ENCODE data around the gene NRBP1.
"Not testable (repeated sequence)": the region's sequence is repeated elsewhere in the genome, so short reads cannot be mapped to it uniquely, and the experiment has no call there.

The NRBP1 gene

DNA sequence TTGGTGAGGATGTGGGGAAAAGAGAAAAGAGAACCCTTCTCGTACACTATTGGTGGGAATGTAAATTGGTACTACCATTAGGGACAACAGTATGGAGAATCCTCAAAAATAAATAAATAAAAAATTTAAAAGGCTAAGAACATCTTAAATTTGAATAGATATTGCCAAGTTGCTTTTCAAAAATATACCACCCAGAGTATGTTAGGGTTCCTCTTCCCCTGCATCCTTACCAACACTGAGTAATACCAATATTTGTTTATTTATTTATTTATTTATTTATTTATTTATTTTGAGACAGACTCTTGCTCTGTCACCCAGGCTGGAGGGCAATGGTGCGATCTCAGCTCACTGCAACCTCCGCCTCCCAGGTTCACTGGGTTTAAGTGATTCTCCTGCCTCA is 5.5 kb upstream of the NRBP1 start:
- Histone ChIP-seq H2AK5ac (ENCODE audit: low read length, severe bottlenecking) (no peak overlapping the region), H3K18ac (ENCODE audit: low read depth in 1 of 2, low read length in 2 of 2) (no peak overlapping the region), H3K79me1 (replicated peaks; ENCODE audit: low read length, poor library complexity, severe bottlenecking) (no peaks in the 10 kb centered on the region), H3K4me2 (ENCODE audit: low read length, poor library complexity, severe bottlenecking) (no peak overlapping the region), H3K9ac (ENCODE audit: low read length) (no peak overlapping the region), H4K91ac (ENCODE audit: low read length) (no peak overlapping the region), H3K14ac (ENCODE audit: low read length in 2 of 2) (no peak overlapping the region), H3K4ac (ENCODE audit: low read depth in 1 of 2, low read length in 2 of 2) (no peak overlapping the region), H3K36me3 (ENCODE audit: control insufficient read depth in 1 of 2, insufficient read depth in 2 of 2, low read depth in 1 of 2, low read length in 2 of 2) (no peaks in the 10 kb centered on the region), H2BK12ac (ENCODE audit: low read length in 2 of 2) (no peak overlapping the region), H2BK15ac (ENCODE audit: low read depth, poor library complexity, severe bottlenecking) (no peak overlapping the region), H3K27ac (ENCODE audit: low read length, poor library complexity, severe bottlenecking) (no peak overlapping the region), H3K9me3 (ENCODE audit: control insufficient read depth, low read length) (no peaks in the 10 kb centered on the region), H4K8ac (ENCODE audit: low read length) (no peak overlapping the region), H3K4me3 (ENCODE audit: insufficient read depth in 1 of 2, low read depth in 1 of 2, low read length in 2 of 2) (no peak overlapping the region), H3K23ac (ENCODE audit: low read length in 2 of 2) (no peak overlapping the region), H2AFZ (ENCODE audit: low read depth, low read length) (no peak overlapping the region), H2BK120ac (ENCODE audit: low read depth, low read length) (no peak overlapping the region), H3K4me1 (ENCODE audit: control insufficient read depth, insufficient read depth, low read depth, low read length) (peaks cover 3% of the 10 kb centered on the region), H2BK5ac (ENCODE audit: low read depth, low read length, poor library complexity, severe bottlenecking) (no peak overlapping the region), H3K27me3 (ENCODE audit: control insufficient read depth in 1 of 2, insufficient read depth in 1 of 2, low read length in 2 of 2) (no peaks in the 10 kb centered on the region)
- 100% methylated on average over 2 of the region's 3 CpGs for WGBS
- no peak for DNase-seq

DNA sequence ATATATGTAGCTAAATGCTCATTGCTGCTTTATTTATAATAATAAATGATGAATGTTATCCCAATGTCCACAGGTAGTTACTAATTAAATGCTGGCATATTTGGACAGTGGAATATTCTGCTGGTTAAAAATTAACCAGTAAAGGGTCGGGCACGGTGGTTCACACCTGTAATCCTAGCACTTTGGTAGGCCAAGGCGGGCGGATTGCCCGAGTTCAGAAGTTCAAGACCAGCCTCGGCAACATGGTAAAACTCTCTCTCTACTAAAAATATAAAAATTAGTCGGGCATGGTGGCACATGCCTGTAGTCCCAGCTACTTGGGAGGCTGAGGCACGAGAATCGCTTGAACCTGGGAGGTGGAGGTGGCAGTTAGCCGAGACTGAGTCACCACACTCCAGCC is 3.4 kb upstream of the NRBP1 start:
- not testable (repeated sequence) for H3K27ac ChIP-seq (ENCODE audit: low read length, poor library complexity, severe bottlenecking); H4K91ac ChIP-seq (ENCODE audit: low read length); H2AFZ ChIP-seq (ENCODE audit: low read depth, low read length); H3K79me1 ChIP-seq (replicated peaks; ENCODE audit: low read length, poor library complexity, severe bottlenecking); H3K9ac ChIP-seq (ENCODE audit: low read length); H3K14ac ChIP-seq (ENCODE audit: low read length in 2 of 2); H3K27me3 ChIP-seq (ENCODE audit: control insufficient read depth in 1 of 2, insufficient read depth in 1 of 2, low read length in 2 of 2); H3K36me3 ChIP-seq (ENCODE audit: control insufficient read depth in 1 of 2, insufficient read depth in 2 of 2, low read depth in 1 of 2, low read length in 2 of 2); H3K18ac ChIP-seq (ENCODE audit: low read depth in 1 of 2, low read length in 2 of 2); H2BK12ac ChIP-seq (ENCODE audit: low read length in 2 of 2); H3K4me1 ChIP-seq (ENCODE audit: control insufficient read depth, insufficient read depth, low read depth, low read length); H3K23ac ChIP-seq (ENCODE audit: low read length in 2 of 2); H2BK120ac ChIP-seq (ENCODE audit: low read depth, low read length); H2BK5ac ChIP-seq (ENCODE audit: low read depth, low read length, poor library complexity, severe bottlenecking); H3K4me2 ChIP-seq (ENCODE audit: low read length, poor library complexity, severe bottlenecking); H3K9me3 ChIP-seq (ENCODE audit: control insufficient read depth, low read length); H3K4ac ChIP-seq (ENCODE audit: low read depth in 1 of 2, low read length in 2 of 2); H3K4me3 ChIP-seq (ENCODE audit: insufficient read depth in 1 of 2, low read depth in 1 of 2, low read length in 2 of 2); DNase-seq; H4K8ac ChIP-seq (ENCODE audit: low read length); H2BK15ac ChIP-seq (ENCODE audit: low read depth, poor library complexity, severe bottlenecking); H2AK5ac ChIP-seq (ENCODE audit: low read length, severe bottlenecking)
- 96% methylated on average over 10 of the region's 10 CpGs for WGBS

DNA sequence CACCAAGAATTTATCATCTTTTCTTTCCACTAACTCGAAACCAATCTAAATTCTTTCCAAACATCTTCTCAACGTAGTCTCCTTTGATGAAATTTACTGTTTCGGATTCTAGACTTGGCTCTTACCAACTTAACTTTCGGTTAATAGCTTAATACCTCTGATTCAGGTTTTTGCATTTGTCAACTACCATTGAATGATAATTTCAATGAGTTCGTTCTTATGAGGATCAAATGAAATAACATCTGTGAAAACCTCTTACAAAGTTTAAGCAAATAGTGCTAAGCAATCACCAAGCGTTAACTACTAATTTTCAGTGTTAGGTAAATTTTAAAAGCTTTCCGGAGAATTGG is 593 bp upstream of the NRBP1 start:
- Histone ChIP-seq H2BK12ac (ENCODE audit: low read length in 2 of 2) (no peak overlapping the region), H3K4me1 (ENCODE audit: control insufficient read depth, insufficient read depth, low read depth, low read length) (peaks cover 7% of the 10 kb centered on the region), H2BK15ac (ENCODE audit: low read depth, poor library complexity, severe bottlenecking) (no peak overlapping the region), H3K9me3 (ENCODE audit: control insufficient read depth, low read length) (no peaks in the 10 kb centered on the region), H3K14ac (ENCODE audit: low read length in 2 of 2) (no peak overlapping the region), H3K23ac (ENCODE audit: low read length in 2 of 2) (no peak overlapping the region), H3K9ac (ENCODE audit: low read length) (peak overlapping the region; percentile 98), H4K91ac (ENCODE audit: low read length) (no peak overlapping the region), H2BK120ac (ENCODE audit: low read depth, low read length) (no peak overlapping the region), H4K8ac (ENCODE audit: low read length) (no peak overlapping the region), H3K4me2 (ENCODE audit: low read length, poor library complexity, severe bottlenecking) (peak overlapping the region; percentile 64), H2AK5ac (ENCODE audit: low read length, severe bottlenecking) (no peak overlapping the region), H3K4me3 (ENCODE audit: insufficient read depth in 1 of 2, low read depth in 1 of 2, low read length in 2 of 2) (peak overlapping the region; percentile 89), H3K27ac (ENCODE audit: low read length, poor library complexity, severe bottlenecking) (peak overlapping the region; percentile 95), H3K18ac (ENCODE audit: low read depth in 1 of 2, low read length in 2 of 2) (peak overlapping the region in 1 of 2 experiments; percentile 95), H2BK5ac (ENCODE audit: low read depth, low read length, poor library complexity, severe bottlenecking) (peak overlapping the region; percentile 71), H3K79me1 (replicated peaks; ENCODE audit: low read length, poor library complexity, severe bottlenecking) (peaks cover 2% of the 10 kb centered on the region), H3K4ac (ENCODE audit: low read depth in 1 of 2, low read length in 2 of 2) (no peak overlapping the region), H2AFZ (ENCODE audit: low read depth, low read length) (no peak overlapping the region), H3K27me3 (ENCODE audit: control insufficient read depth in 1 of 2, insufficient read depth in 1 of 2, low read length in 2 of 2) (no peaks in the 10 kb centered on the region), H3K36me3 (ENCODE audit: control insufficient read depth in 1 of 2, insufficient read depth in 2 of 2, low read depth in 1 of 2, low read length in 2 of 2) (peaks cover 0 to 3% of the 10 kb centered on the region in 2 experiments)
- DNase-seq, result no peak
- WGBS, result 40% methylated on average over 5 of the region's 7 CpGs

DNA sequence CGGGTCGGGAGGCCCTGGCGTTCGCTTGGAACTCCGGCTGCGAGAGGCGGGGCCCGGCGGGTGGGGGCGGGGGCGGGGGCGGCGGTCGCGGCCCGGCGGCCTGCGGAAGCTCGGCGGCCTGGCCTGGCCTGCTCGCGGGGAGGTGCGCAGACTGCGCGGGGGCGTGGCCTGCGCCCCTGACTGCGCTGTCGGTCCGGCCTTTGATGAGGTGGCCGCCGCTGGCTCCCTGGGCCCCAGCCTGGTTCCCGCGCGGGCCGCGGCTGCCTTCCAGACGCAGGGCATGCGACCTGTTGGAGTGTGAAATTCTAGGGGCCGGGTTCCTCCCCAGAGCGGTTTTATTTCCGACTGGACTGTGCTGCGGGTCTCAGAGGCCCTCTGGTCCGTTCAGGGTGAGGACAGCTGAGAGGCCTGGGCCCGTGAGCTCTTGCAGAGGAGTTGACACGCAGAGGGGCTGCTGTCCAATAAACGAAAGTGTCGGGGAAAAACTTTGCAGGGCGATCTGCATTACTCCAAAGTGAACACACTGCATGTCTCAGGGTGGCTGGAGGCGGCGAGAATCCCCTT is 629 bp downstream of the NRBP1 start:
- H3K4me1 ChIP-seq (ENCODE audit: control insufficient read depth, insufficient read depth, low read depth, low read length), result peaks cover 7% of the 10 kb centered on the region
- peak overlapping the region; percentile 52 for H4K8ac ChIP-seq (ENCODE audit: low read length)
- no peaks in the 10 kb centered on the region for H3K9me3 ChIP-seq (ENCODE audit: control insufficient read depth, low read length)
- H3K9ac ChIP-seq (ENCODE audit: low read length), result peak overlapping the region; percentile 98
- no peak overlapping the region for H3K23ac ChIP-seq (ENCODE audit: low read length in 2 of 2)
- H4K91ac ChIP-seq (ENCODE audit: low read length), result no peak overlapping the region
- H3K18ac ChIP-seq (ENCODE audit: low read depth in 1 of 2, low read length in 2 of 2), result peak overlapping the region; percentile 65 to 97
- DNase-seq, result peak; percentile 90
- WGBS, result under 1% methylated on average over 39 of the region's 51 CpGs
- no peak overlapping the region for H2BK15ac ChIP-seq (ENCODE audit: low read depth, poor library complexity, severe bottlenecking)
- H3K27me3 ChIP-seq (ENCODE audit: control insufficient read depth in 1 of 2, insufficient read depth in 1 of 2, low read length in 2 of 2), result no peaks in the 10 kb centered on the region
- H2BK120ac ChIP-seq (ENCODE audit: low read depth, low read length), result peak overlapping the region; percentile 97
- peak overlapping the region; percentile 81 to 100 for H3K4ac ChIP-seq (ENCODE audit: low read depth in 1 of 2, low read length in 2 of 2)
- H3K36me3 ChIP-seq (ENCODE audit: control insufficient read depth in 1 of 2, insufficient read depth in 2 of 2, low read depth in 1 of 2, low read length in 2 of 2), result peaks cover 6 to 12% of the 10 kb centered on the region in 2 experiments
- H2AFZ ChIP-seq (ENCODE audit: low read depth, low read length), result peak overlapping the region; percentile 61
- H2BK12ac ChIP-seq (ENCODE audit: low read length in 2 of 2), result no peak overlapping the region
- peak overlapping the region; percentile 92 for H3K4me2 ChIP-seq (ENCODE audit: low read length, poor library complexity, severe bottlenecking)
- no peak overlapping the region for H2AK5ac ChIP-seq (ENCODE audit: low read length, severe bottlenecking)
- peaks cover 2% of the 10 kb centered on the region for H3K79me1 ChIP-seq (replicated peaks; ENCODE audit: low read length, poor library complexity, severe bottlenecking)
- H2BK5ac ChIP-seq (ENCODE audit: low read depth, low read length, poor library complexity, severe bottlenecking), result peak overlapping the region; percentile 99
- peak overlapping the region; percentile 89 to 96 for H3K4me3 ChIP-seq (ENCODE audit: insufficient read depth in 1 of 2, low read depth in 1 of 2, low read length in 2 of 2)
- H3K14ac ChIP-seq (ENCODE audit: low read length in 2 of 2), result peak overlapping the region in 1 of 2 experiments; percentile 32
- H3K27ac ChIP-seq (ENCODE audit: low read length, poor library complexity, severe bottlenecking), result peak overlapping the region; percentile 91

Data from mesenchymal stem cell (in vitro differentiated cells and primary cell).